Measurements from ENCODE around the gene TCP10L. TPM values are rescaled to one million over a fixed set of nuclear protein-coding genes. Genes with fewer than 3 reads are reported as not detected.

Gene TCP10L
- total and polyA plus RNA-seq, 2 of the 13 experiments (the other 11 are each of a cell fraction or from before 2014, with no cell fraction given) = 0.90 to 2.4 TPM

DNA sequence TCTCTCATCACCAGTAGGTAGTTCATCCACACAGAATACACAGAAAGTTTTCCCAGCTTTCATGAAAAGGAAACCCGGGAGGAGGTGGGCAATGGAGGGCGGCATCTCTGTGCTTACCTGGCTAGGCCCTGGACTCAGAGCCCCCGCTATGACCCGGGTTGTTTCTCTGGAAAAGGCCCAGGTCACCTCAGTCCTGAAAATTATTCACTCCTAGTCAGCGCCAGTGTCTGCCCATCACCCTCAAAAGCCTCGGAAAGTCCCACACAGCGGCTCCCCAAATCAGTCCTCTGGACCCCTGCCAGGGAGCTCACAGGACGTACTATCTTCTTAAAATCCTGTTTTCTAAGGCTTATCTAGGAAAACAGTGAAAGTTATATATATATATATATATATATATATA lies 51.2 kb downstream of the TCP10L start:
- Histone ChIP-seq H2AFZ (ENCODE audit: low read length) (no peak overlapping the region), H3K9ac (ENCODE audit: insufficient read depth, low read depth, low read length) (no peak overlapping the region), H3K36me3 (replicated peaks in 1 of 2; ENCODE audit: control insufficient read depth in 1 of 2, insufficient read depth in 2 of 2, low read length in 2 of 2) (no peaks in the 10 kb centered on the region), H3K27me3 (ENCODE audit: control insufficient read depth in 1 of 2, insufficient read depth in 2 of 2, low read length in 2 of 2) (no peaks in the 10 kb centered on the region), H3K4me1 (ENCODE audit: insufficient read depth, low read length) (peaks cover 42% of the 10 kb centered on the region), H3K9me3 (ENCODE audit: low read length) (no peaks in the 10 kb centered on the region), H3K4me3 (replicated peaks in 1 of 3; ENCODE audit: insufficient read depth in 1 of 3, low read depth in 2 of 3, low read length in 3 of 3) (no peak overlapping the region), H3K79me2 (ENCODE audit: insufficient read depth, low read length) (no peaks in the 10 kb centered on the region), H3K4me2 (ENCODE audit: low read depth, low read length) (no peak overlapping the region), H4K20me1 (ENCODE audit: insufficient read depth, low read length) (no peaks in the 10 kb centered on the region), H3K27ac (ENCODE audit: extremely low read length, insufficient read depth, low read length) (no peak overlapping the region)
- intact Hi-C loops (cut with micrococcal nuclease; ENCODE audit: unreplicated experiment) (no loop called here), in situ Hi-C loops (cut with HindIII; ENCODE audit: extremely low pct_ligation_motif_present, low pct_unique_long_range_greater_than_20kb) (no loop called here)
- ATAC-seq = no peak
- WGBS (ENCODE audit: low lambda C conversion rate) = 77% methylated on average over 8 of the region's 8 CpGs
- ChIA-PET CTCF (ENCODE audit: low intra/inter-chr PET ratio, low total read pairs) (no interaction called here), POLR2A (no interaction called here)
- TF ChIP-seq HDAC2 (CRISPR knock-in tag; IDR thresholded peaks at IDR 0.05) (no peak), ZKSCAN1 (IDR thresholded peaks at IDR 0.05; ENCODE audit: low read length) (no peak), RFX1 (IDR thresholded peaks at IDR 0.05) (no peak), NRL (CRISPR knock-in tag; IDR thresholded peaks at IDR 0.05; ENCODE audit: borderline replicate concordance) (no peak)
- no TSS peak for BruUV-seq (replicated peaks)
- no peak for FAIRE-seq
- no peak for DNase-seq (ENCODE audit: low spot score)

DNA sequence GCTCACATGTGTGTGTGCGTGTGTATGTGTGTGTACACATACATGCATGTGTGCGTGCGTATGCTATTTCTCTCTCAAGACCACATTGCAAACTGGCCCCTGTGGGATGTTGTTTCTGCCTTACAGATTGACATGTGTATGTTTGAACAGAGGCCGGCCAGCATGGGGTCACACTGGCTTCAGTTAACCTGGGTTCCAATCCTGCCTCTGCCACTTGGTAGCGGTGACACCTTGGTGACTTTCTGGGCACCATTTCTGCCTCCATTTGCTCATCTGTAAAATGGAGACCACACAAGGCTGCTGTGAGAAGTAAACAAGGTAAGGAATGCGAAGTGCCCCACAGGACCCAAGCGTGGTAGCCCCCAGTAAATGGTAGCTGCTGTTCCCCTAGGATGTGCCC lies 51.7 kb downstream of the TCP10L start:
- no peaks in the 10 kb centered on the region for H3K36me3 ChIP-seq (replicated peaks in 1 of 2; ENCODE audit: control insufficient read depth in 1 of 2, insufficient read depth in 2 of 2, low read length in 2 of 2)
- no peaks in the 10 kb centered on the region for H4K20me1 ChIP-seq (ENCODE audit: insufficient read depth, low read length)
- DNase-seq (ENCODE audit: low spot score) (no peak), FAIRE-seq (no peak), ATAC-seq (no peak)
- H3K4me3 ChIP-seq (replicated peaks in 1 of 3; ENCODE audit: insufficient read depth in 1 of 3, low read depth in 2 of 3, low read length in 3 of 3) = no peak overlapping the region
- ChIA-PET CTCF (ENCODE audit: low intra/inter-chr PET ratio, low total read pairs) (no interaction called here), POLR2A (no interaction called here)
- H3K4me2 ChIP-seq (ENCODE audit: low read depth, low read length) = no peak overlapping the region
- no peaks in the 10 kb centered on the region for H3K9me3 ChIP-seq (ENCODE audit: low read length)
- H3K27ac ChIP-seq (ENCODE audit: extremely low read length, insufficient read depth, low read length) = no peak overlapping the region
- no peaks in the 10 kb centered on the region for H3K79me2 ChIP-seq (ENCODE audit: insufficient read depth, low read length)
- H3K9ac ChIP-seq (ENCODE audit: insufficient read depth, low read depth, low read length) = no peak overlapping the region
- H2AFZ ChIP-seq (ENCODE audit: low read length) = no peak overlapping the region
- in situ Hi-C loops (cut with HindIII; ENCODE audit: extremely low pct_ligation_motif_present, low pct_unique_long_range_greater_than_20kb) (no loop called here), intact Hi-C loops (cut with micrococcal nuclease; ENCODE audit: unreplicated experiment) (no loop called here)
- 93% methylated on average over 7 of the region's 7 CpGs for WGBS (ENCODE audit: low lambda C conversion rate)
- no peak for TF ChIP-seq SALL1 (CRISPR knock-in tag; IDR thresholded peaks at IDR 0.05)
- TF ChIP-seq ZNF629 (CRISPR knock-in tag; conservative IDR thresholded peaks at IDR 0.05) = peak; percentile 35; the same call in 1 of the 2 replicates
- TF ChIP-seq DR1 (CRISPR knock-in tag; IDR thresholded peaks at IDR 0.05) = no peak
- BruUV-seq (replicated peaks) = no TSS peak
- peaks cover 42% of the 10 kb centered on the region for H3K4me1 ChIP-seq (ENCODE audit: insufficient read depth, low read length)
- H3K27me3 ChIP-seq (ENCODE audit: control insufficient read depth in 1 of 2, insufficient read depth in 2 of 2, low read length in 2 of 2) = no peaks in the 10 kb centered on the region

Measured in HepG2 (cell line).